OCI-LY3 (cell line): Measurements from ENCODE around the gene IPCEF1.

Source experiments
- H2AFZ ChIP-seq: fragments of 200-600, 300-600 bp; shearing (Covaris generic); 2 replicates; pipeline ENCODE4 v1.6.0; 2014; ENCODE audit warnings: antibody characterized with exemption, low read depth, low read length
- H3K27ac ChIP-seq: fragments of 200-600, 300-600 bp; sonication (generic); 2 replicates; pipeline ENCODE4 v1.5.1; 2014; ENCODE audit warnings: mild to moderate bottlenecking, low read length, moderate library complexity, mixed read lengths
- H3K27me3 ChIP-seq: fragments of 200-600, 300-600 bp; sonication (generic); 2 replicates; pipeline ENCODE4 v1.6.1; 2014; ENCODE audit warnings: low read depth, low read length, mixed read lengths
- H3K36me3 ChIP-seq: fragments of 200-600, 300-600 bp; sonication (generic); replicated peaks from 2 replicates; pipeline ENCODE3; 2014; ENCODE audit warnings: low read depth, low read length, mixed read lengths
- H3K4me1 ChIP-seq: fragments of 300-600, 200-600 bp; sonication (generic); 2 replicates; pipeline ENCODE4 v1.6.1; 2014; ENCODE audit warnings: low read length, mixed read lengths
- H3K4me2 ChIP-seq: fragments of 200-600, 300-600 bp; sonication (generic); 2 replicates; pipeline ENCODE4 v1.6.1; 2014; ENCODE audit warnings: low read length, mixed read lengths
- H3K4me3 ChIP-seq: fragments of 300-600, 200-600 bp; sonication (generic); 2 replicates; pipeline ENCODE4 v1.5.1; 2014; ENCODE audit warnings: antibody characterized with exemption, mild to moderate bottlenecking, low read length, moderate library complexity
- H3K79me2 ChIP-seq: fragments of 300-600, 200-600 bp; shearing (Covaris generic); 2 replicates; pipeline ENCODE4 v1.6.1; 2014; ENCODE audit warnings: mild to moderate bottlenecking, low read length, mixed read lengths
- H3K9ac ChIP-seq: fragments of 300-600, 200-600 bp; shearing (Covaris generic); 2 replicates; pipeline ENCODE4 v1.6.0; 2014; ENCODE audit warnings: mild to moderate bottlenecking, low read length, moderate library complexity
- H3K9me3 ChIP-seq: fragments of 200-600, 300-600 bp; shearing (Covaris generic); 2 replicates; pipeline ENCODE4 v1.6.1; 2014; ENCODE audit warnings: low read length, mixed read lengths; ENCODE audit not compliant: insufficient read depth
- H4K20me1 ChIP-seq: fragments of 200-600, 300-600 bp; sonication (generic); 2 replicates; pipeline ENCODE4 v1.6.1; 2016; ENCODE audit warnings: low read length, mixed read lengths; ENCODE audit not compliant: insufficient read depth
- CTCF ChIP-seq: fragments of 200-600, 300-600 bp; sonication (generic); IDR thresholded peaks from 2 replicates; pipeline ENCODE4 v1.5.1; 2014; ENCODE audit warnings: antibody characterized with exemption, low read length, low read depth
- EZH2phosphoT487 ChIP-seq: fragments of 200-600 bp; shearing (Covaris generic); IDR thresholded peaks from 2 replicates; pipeline ENCODE4 v1.6.1; 2018; ENCODE audit warnings: antibody characterized with exemption, mixed run types, low read depth

The IPCEF1 gene

GRCh38 chr6:154356690-154357089 is at the start of gene IPCEF1:
Gene IPCEF1 (minus strand): TSS chr6:154356803. CDS start chr6:154265947, 90,856 bp downstream.
- Histone ChIP-seq H4K20me1 (no peaks in the 10 kb centered on the region; the same call in 1 of the 2 replicates), H3K79me2 (no peaks in the 10 kb centered on the region), H3K9ac (peak within 1 kb of the TSS; percentile 31; the same call in 1 of the 2 replicates), H3K27me3 (peaks cover 57% of the 10 kb centered on the region), H3K4me1 (peaks cover 59% of the 10 kb centered on the region), H3K27ac (peak within 1 kb of the TSS; percentile 48), H2AFZ (no peak within 1 kb of the TSS), H3K4me3 (peak within 1 kb of the TSS; percentile 40), H3K9me3 (no peaks in the 10 kb centered on the region), H3K36me3 (no peaks in the 10 kb centered on the region), H3K4me2 (peak within 1 kb of the TSS; percentile 68)
- TF ChIP-seq CTCF (no peak), EZH2phosphoT487 (no peak)

GRCh38 chr6:154406301-154406700 is 49.7 kb upstream of the IPCEF1 start:
- no peaks in the 10 kb centered on the region for H4K20me1 ChIP-seq
- H3K4me2 ChIP-seq = no peak overlapping the region
- no peak for TF ChIP-seq EZH2phosphoT487
- TF ChIP-seq CTCF = no peak
- H3K9ac ChIP-seq = no peak overlapping the region
- H3K4me3 ChIP-seq = no peak overlapping the region
- no peak overlapping the region for H3K27ac ChIP-seq
- H3K27me3 ChIP-seq = peaks cover 5% of the 10 kb centered on the region; the same call in 1 of the 2 replicates
- no peak overlapping the region for H2AFZ ChIP-seq
- no peaks in the 10 kb centered on the region for H3K9me3 ChIP-seq
- H3K4me1 ChIP-seq = peaks cover 9% of the 10 kb centered on the region; the same call in 1 of the 2 replicates
- H3K79me2 ChIP-seq = no peaks in the 10 kb centered on the region
- H3K36me3 ChIP-seq = no peaks in the 10 kb centered on the region

GRCh38 chr6:154404791-154405400 is 48.3 kb upstream of the IPCEF1 start:
- TF ChIP-seq CTCF (no peak), EZH2phosphoT487 (no peak)
- Histone ChIP-seq H3K4me2 (peak overlapping the region; percentile 45), H3K27ac (no peak overlapping the region), H2AFZ (no peak overlapping the region), H3K4me1 (peaks cover 9% of the 10 kb centered on the region; the same call in 1 of the 2 replicates), H3K9ac (no peak overlapping the region), H4K20me1 (no peaks in the 10 kb centered on the region), H3K9me3 (no peaks in the 10 kb centered on the region), H3K27me3 (peaks cover 5% of the 10 kb centered on the region; the same call in 1 of the 2 replicates), H3K4me3 (peak overlapping the region; percentile 21; the same call in 1 of the 2 replicates), H3K36me3 (no peaks in the 10 kb centered on the region), H3K79me2 (no peaks in the 10 kb centered on the region)

- Histone ChIP-seq H3K27me3 (peaks cover 5% of the 10 kb centered on the region; the same call in 1 of the 2 replicates), H3K27ac (no peak overlapping the region), H3K9ac (no peak overlapping the region), H3K36me3 (no peaks in the 10 kb centered on the region), H2AFZ (no peak overlapping the region), H4K20me1 (no peaks in the 10 kb centered on the region), H3K9me3 (no peaks in the 10 kb centered on the region), H3K79me2 (no peaks in the 10 kb centered on the region), H3K4me1 (peaks cover 9% of the 10 kb centered on the region; the same call in 1 of the 2 replicates), H3K4me3 (no peak overlapping the region), H3K4me2 (no peak overlapping the region)
- no peak for TF ChIP-seq CTCF
Measured at GRCh38 chr6:154403788-154404187, 47.2 kb upstream of the IPCEF1 start.
